PFSK-1 (cell line): ENCODE data around the gene GLIPR2.

ENCODE experiments used
- POLR2AphosphoS5 ChIP-seq: IDR thresholded peaks from 2 replicates; pipeline ENCODE4 v1.6.1; 2012; ENCODE audit warnings: low read depth, mild to moderate bottlenecking, control low read depth, low read length, moderate library complexity
- REST ChIP-seq, 2 experiments: IDR thresholded peaks; 2 replicates each; pipeline versions ENCODE4 v1.6.1 to v1.8.0; 2011 to 2012; ENCODE audit warnings: low read depth in 2 of 2, low read length in 2 of 2, control low read depth in 1 of 2, inconsistent platforms in 1 of 2, mild to moderate bottlenecking in 1 of 2, moderate library complexity in 1 of 2; ENCODE audit not compliant: insufficient read depth in 1 of 2
- TAF1 ChIP-seq: IDR thresholded peaks from 2 replicates; pipeline ENCODE4 v1.6.1; 2012; ENCODE audit warnings: low read length, control low read depth, borderline replicate concordance; ENCODE audit not compliant: insufficient read depth

- TF ChIP-seq REST (IDR thresholded peaks at IDR 0.05; ENCODE audit: insufficient read depth in 1 of 2, low read depth in 2 of 2, low read length in 2 of 2) (no peak), POLR2AphosphoS5 (no peak), TAF1 (no peak)
Measured at GRCh38 chr9:36210722-36211121, 74.2 kb downstream of the GLIPR2 start.
